ENCODE results near the gene CNOT4.

GRCh38 chr7:135327458-135327857, 182.4 kb downstream of the CNOT4 start:
- TF ChIP-seq FOXA1 (IDR thresholded peaks at IDR 0.05) = no peak
- no peak for TF ChIP-seq FOXK2 (IDR thresholded peaks at IDR 0.05)
- TF ChIP-seq SP1 (IDR thresholded peaks at IDR 0.05) = no peak
